Esophagus squamous epithelium (tissue), 5 donors: ENCODE measurements around the gene SGSH. TPM values are rescaled to one million over a fixed set of nuclear protein-coding genes. Genes with fewer than 3 reads are reported as not detected.

Source experiments
- DNase-seq: peaks from one replicate; lab custom pipeline; 2025; lab: John Stamatoyannopoulos, UW
- H3K27ac ChIP-seq, 4 donors: fragments of 200-600 bp; sonication (generic); one replicate each; pipeline ENCODE4 v1.5.1; 2016 to 2019; ENCODE audit warnings: mild to moderate bottlenecking in 1 of 4
- H3K27me3 ChIP-seq, 4 donors: fragments of 200-600 bp; sonication (generic); 1 replicate in 3 of 4; 2 replicates in 1 of 4; pipeline versions ENCODE4 v1.5.1 to v1.6.0; 2017 to 2021; ENCODE audit warnings: antibody characterized with exemption in 1 of 4
- H3K36me3 ChIP-seq, 3 donors: fragments of 200-600 bp; sonication (generic); one replicate each; pipeline ENCODE4 v1.5.1; 2016 to 2019
- H3K4me1 ChIP-seq, 3 donors: fragments of 200-600 bp; sonication (generic); one replicate each; pipeline ENCODE4 v1.5.1; 2017 to 2019
- H3K4me3 ChIP-seq, 4 donors: fragments of 200-600 bp; sonication (generic); 1 replicate in 3 of 4; 2 replicates in 1 of 4; pipeline ENCODE4 v1.5.1; 2016 to 2019; ENCODE audit warnings: mild to moderate bottlenecking in 2 of 4, moderate library complexity in 1 of 4
- H3K9me3 ChIP-seq, 3 donors: fragments of 200-600 bp; sonication (generic); one replicate each; pipeline ENCODE4 v1.5.1; 2016 to 2019
- POLR2A ChIP-seq, 4 donors: fragments of 450-650 bp; IDR thresholded peaks; one replicate each; pipeline ENCODE4 v1.6.1; 2017; ENCODE audit warnings: antibody characterized with exemption in 4 of 4, mild to moderate bottlenecking in 4 of 4, moderate library complexity in 3 of 4
- WGBS, 2 donors: methylation state at CpG; one replicate each; pipeline ENCODE4 v1.1.5; 2018; 5-methylcytosine and 5-hydroxymethylcytosine counted together
- intact Hi-C: fragments of 100-400 bp; cut with DNase I; formaldehyde crosslinking; loops from one replicate; pipeline ENCODE4 v1.15.0; 2022
- total RNA-seq, 4 donors: library from RNA; depleted of rRNA; stranded (reverse); fragments of >200 nt; gene quantifications; one replicate each; pipeline ENCODE4 v1.1.0, GENCODE V29; 2016
- TF ChIP-seq, protein P1 (sequence below), 6 experiments: fragments of 450-650 bp in 4 of 6; fragments of 200-600 bp in 2 of 6; sonication (generic) in 2 of 6; IDR thresholded peaks; one replicate each; pipeline ENCODE4 v1.5.1; 2016 to 2019; ENCODE audit warnings: antibody characterized with exemption in 6 of 6, mild to moderate bottlenecking in 4 of 6, moderate library complexity in 4 of 6
- donor health status: DM: yes; HTN: yes; CAD: no.

The SGSH gene
- total RNA-seq, 4 donors from 2014 or later = 8.7 to 18.7 (median 12.9) TPM

DNA sequence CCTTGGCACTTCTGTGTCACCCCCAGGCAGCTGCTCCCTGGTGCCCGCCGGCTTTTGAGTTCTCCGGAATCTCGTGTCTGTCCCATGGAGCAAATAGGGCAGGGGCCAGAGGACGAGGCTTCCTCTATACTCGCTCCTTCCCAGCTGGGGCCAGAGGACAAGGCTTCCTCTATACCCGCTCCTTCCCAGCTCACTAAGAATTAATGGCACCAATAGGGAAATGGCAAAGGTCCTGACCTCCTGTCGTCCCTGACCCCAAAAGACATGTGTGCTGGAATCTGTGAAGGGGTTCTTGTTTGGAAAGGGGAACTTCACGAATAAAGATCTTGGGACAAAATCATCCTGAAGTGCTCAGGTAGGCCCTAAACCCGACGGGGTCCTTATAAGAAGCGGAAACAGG is 7.6 kb downstream of the SGSH start:
- peaks cover 0 to 2% (median 0%) of the 10 kb centered on the region in 3 donors for H3K4me1 ChIP-seq
- TF ChIP-seq, protein P1, sequence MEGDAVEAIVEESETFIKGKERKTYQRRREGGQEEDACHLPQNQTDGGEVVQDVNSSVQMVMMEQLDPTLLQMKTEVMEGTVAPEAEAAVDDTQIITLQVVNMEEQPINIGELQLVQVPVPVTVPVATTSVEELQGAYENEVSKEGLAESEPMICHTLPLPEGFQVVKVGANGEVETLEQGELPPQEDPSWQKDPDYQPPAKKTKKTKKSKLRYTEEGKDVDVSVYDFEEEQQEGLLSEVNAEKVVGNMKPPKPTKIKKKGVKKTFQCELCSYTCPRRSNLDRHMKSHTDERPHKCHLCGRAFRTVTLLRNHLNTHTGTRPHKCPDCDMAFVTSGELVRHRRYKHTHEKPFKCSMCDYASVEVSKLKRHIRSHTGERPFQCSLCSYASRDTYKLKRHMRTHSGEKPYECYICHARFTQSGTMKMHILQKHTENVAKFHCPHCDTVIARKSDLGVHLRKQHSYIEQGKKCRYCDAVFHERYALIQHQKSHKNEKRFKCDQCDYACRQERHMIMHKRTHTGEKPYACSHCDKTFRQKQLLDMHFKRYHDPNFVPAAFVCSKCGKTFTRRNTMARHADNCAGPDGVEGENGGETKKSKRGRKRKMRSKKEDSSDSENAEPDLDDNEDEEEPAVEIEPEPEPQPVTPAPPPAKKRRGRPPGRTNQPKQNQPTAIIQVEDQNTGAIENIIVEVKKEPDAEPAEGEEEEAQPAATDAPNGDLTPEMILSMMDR (IDR thresholded peaks at IDR 0.05) = no peak
- no peak for TF ChIP-seq POLR2A (IDR thresholded peaks at IDR 0.05)
- no peak overlapping the region for H3K27ac ChIP-seq
- peaks cover 8 to 100% (median 29%) of the 10 kb centered on the region in 3 donors for H3K36me3 ChIP-seq
- H3K4me3 ChIP-seq = no peak overlapping the region
- 86 to 89% methylated on average over 5 to 9 of the region's 12 CpGs for WGBS, 2 donors
- H3K9me3 ChIP-seq = no peaks in the 10 kb centered on the region
- intact Hi-C loops = no loop called here
- no peaks in the 10 kb centered on the region for H3K27me3 ChIP-seq
- no peak for DNase-seq

DNA sequence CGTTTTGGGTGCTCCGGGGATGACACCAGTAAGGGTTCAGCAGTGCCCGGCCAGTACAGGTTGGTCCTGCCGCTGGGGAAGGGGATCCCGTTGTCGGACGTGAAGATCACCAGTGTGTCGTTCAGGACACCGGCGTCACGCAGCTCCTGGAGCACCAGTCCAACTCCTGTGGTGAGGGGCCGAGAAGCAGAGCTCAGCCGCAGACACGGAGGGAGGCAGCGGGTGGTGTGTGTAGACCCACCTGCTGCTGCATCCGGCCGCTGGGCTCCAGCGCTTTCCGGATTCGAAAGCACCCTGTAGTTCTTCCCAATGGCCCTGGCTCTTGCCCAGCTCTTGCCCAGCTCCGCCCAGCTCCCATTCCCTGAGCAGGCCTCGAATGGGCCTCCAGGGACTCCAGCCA is 8.0 kb downstream of the SGSH start:
- Histone ChIP-seq H3K9me3 (no peaks in the 10 kb centered on the region), H3K4me1 (no peaks in the 10 kb centered on the region), H3K36me3 (peaks cover 8 to 100% (median 29%) of the 10 kb centered on the region in 3 donors), H3K4me3 (no peak overlapping the region), H3K27ac (no peak overlapping the region), H3K27me3 (no peaks in the 10 kb centered on the region)
- 88% methylated on average over 8 of the region's 22 CpGs; no CpG with 5 or more reads in 1 of the 2 donors for WGBS, 2 donors
- DNase-seq = no peak
- TF ChIP-seq, protein P1 (IDR thresholded peaks at IDR 0.05) = no peak
- TF ChIP-seq POLR2A (IDR thresholded peaks at IDR 0.05) = no peak
- intact Hi-C loops = no loop called here

DNA sequence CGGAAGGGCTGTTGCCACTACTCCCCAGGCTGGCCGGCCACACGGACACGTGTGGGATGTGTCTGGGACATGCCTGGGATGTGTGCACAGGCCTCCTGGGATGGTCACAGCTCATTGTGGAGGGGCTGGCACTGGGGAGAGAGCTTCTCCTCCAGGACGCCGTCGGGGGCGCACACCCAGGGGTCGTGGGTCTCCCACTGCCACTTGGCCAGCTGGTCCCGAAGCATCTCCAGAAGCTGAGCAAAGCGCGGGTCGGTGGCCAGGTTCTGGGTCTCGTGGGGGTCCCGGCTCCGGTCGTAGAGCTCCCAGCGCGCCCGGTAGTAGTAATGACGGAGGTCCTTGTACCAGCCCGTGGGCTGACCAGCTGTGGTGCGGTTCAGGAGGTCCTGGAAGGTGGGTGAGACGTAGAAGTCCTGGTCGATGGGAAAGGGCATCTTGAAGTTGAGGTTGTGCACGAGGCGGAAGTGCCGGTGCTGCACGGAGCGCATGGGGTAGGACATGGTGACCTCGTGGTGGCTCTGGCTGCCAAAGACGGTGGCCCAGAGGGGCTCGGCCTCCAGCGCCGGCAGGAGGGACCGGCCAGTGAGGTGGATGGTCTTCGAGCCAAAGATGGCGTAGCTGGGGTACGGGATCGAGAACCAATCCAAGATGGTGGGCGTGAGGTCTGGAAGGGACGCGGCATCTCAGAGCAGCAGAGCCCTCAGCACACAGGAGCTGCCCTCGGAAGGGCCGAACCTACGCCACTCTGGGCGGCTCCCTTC is 9.6 kb downstream of the SGSH start:
- intact Hi-C loops = no loop called here
- 96 to 98% methylated on average over 10 to 32 of the region's 47 CpGs for WGBS, 2 donors
- no peak for DNase-seq
- H3K36me3 ChIP-seq = peaks cover 8 to 100% (median 29%) of the 10 kb centered on the region in 3 donors
- no peaks in the 10 kb centered on the region for H3K27me3 ChIP-seq
- no peaks in the 10 kb centered on the region for H3K9me3 ChIP-seq
- H3K4me1 ChIP-seq = no peaks in the 10 kb centered on the region
- no peak for TF ChIP-seq POLR2A (IDR thresholded peaks at IDR 0.05)
- TF ChIP-seq, protein P1 (IDR thresholded peaks at IDR 0.05) = no peak
- H3K27ac ChIP-seq = no peak overlapping the region
- H3K4me3 ChIP-seq = no peak overlapping the region

DNA sequence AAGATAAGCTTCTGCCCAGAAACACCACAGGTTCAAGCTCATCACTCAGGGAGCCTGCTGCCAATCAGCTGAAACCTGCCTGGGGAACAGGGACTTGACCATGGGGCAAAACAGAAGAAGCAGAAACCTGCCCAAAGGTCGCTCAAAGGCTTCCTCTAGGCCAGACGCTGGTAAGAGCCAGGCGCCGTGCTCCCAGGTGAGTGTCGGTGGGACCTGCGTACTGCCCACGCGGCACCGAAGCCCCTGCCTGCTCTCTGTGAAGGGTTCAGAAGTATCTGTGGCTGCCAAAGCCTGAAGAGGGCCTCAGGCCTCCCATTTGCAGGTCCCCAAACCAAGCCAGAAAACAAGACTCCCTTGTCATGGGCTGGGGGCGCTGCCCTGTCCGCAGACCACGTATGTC is 10.4 kb downstream of the SGSH start:
- 83% methylated on average over 9 of the region's 12 CpGs; no CpG with 5 or more reads in 1 of the 2 donors for WGBS, 2 donors
- H3K4me3 ChIP-seq = no peak overlapping the region
- DNase-seq = no peak
- no peaks in the 10 kb centered on the region for H3K9me3 ChIP-seq
- TF ChIP-seq, protein P1 (IDR thresholded peaks at IDR 0.05) = no peak
- TF ChIP-seq POLR2A (IDR thresholded peaks at IDR 0.05) = no peak
- intact Hi-C loops = no loop called here
- no peak overlapping the region for H3K27ac ChIP-seq
- no peaks in the 10 kb centered on the region for H3K27me3 ChIP-seq
- no peaks in the 10 kb centered on the region for H3K4me1 ChIP-seq
- peaks cover 13 to 100% (median 29%) of the 10 kb centered on the region in 3 donors for H3K36me3 ChIP-seq

DNA sequence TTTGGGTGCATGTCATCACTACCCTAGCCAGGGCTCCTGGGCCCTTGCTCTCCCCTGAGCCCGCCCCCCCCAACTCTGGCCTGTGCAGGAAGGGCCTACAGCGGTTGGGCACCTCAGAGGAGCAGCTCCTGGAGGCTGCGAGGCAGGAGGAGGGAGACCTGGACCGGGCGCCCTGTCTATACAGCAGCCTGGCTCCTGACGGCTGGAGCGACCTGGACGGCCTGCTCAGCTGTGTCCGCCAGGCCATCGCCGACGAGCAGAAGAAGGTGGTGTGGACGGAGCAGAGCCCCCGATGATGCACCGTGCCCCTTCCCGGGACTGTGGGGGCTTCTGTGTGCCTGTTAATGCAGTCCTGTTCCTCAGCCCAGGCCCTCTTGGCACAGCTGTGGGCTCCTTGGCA is 12.1 kb downstream of the SGSH start:
- H3K27me3 ChIP-seq = no peaks in the 10 kb centered on the region
- H3K27ac ChIP-seq = no peak overlapping the region
- H3K4me1 ChIP-seq = no peaks in the 10 kb centered on the region
- intact Hi-C loops = no loop called here
- DNase-seq = no peak
- H3K9me3 ChIP-seq = no peaks in the 10 kb centered on the region
- peaks cover 13 to 100% (median 29%) of the 10 kb centered on the region in 3 donors for H3K36me3 ChIP-seq
- TF ChIP-seq, protein P1 (IDR thresholded peaks at IDR 0.05) = no peak
- TF ChIP-seq POLR2A (IDR thresholded peaks at IDR 0.05) = no peak
- no CpG with 5 or more reads among the region's 16 CpGs for WGBS, 2 donors
- H3K4me3 ChIP-seq = no peak overlapping the region
